Osteoblast (primary cell): ENCODE results near the gene ERVMER34-1. TPM values are rescaled to one million over a fixed set of nuclear protein-coding genes. Genes with fewer than 3 reads are reported as not detected.
A peak's percentile ranks its signal among the peaks of the same experiment; 100 is the strongest.

Source experiments
- DNase-seq: peaks from one replicate; pipeline ENCODE4 v3.0.0; 2011; ENCODE audit warnings: low spot score, mixed read lengths; ENCODE audit not compliant: insufficient read length; ENCODE audit errors: missing footprints
- H2AFZ ChIP-seq: 2 replicates; pipeline ENCODE4 v1.6.0; 2011; ENCODE audit warnings: mild to moderate bottlenecking, low read length
- H3K27ac ChIP-seq: 2 replicates; pipeline ENCODE4 v1.5.1; 2011; ENCODE audit warnings: mild to moderate bottlenecking, low read depth, low read length, moderate library complexity
- H3K27me3 ChIP-seq: 2 replicates; pipeline ENCODE4 v1.6.0; 2012; ENCODE audit warnings: mild to moderate bottlenecking, control low read depth, inconsistent platforms, low read length, moderate library complexity; ENCODE audit not compliant: insufficient read depth
- H3K36me3 ChIP-seq: 2 replicates; pipeline ENCODE4 v1.5.1; 2011; ENCODE audit warnings: mild to moderate bottlenecking, low read length, control low read depth, moderate library complexity; ENCODE audit not compliant: insufficient read depth
- H3K4me1 ChIP-seq: 2 replicates; pipeline ENCODE4 v1.5.1; 2011; ENCODE audit warnings: mild to moderate bottlenecking, low read length, control low read depth, moderate library complexity; ENCODE audit not compliant: insufficient read depth
- H3K4me2 ChIP-seq: 2 replicates; pipeline ENCODE4 v1.6.0; 2011; ENCODE audit warnings: mild to moderate bottlenecking, low read length; ENCODE audit not compliant: insufficient read depth
- H3K4me3 ChIP-seq: fragments of 200-600 bp; sonication (generic); 3 replicates; pipeline ENCODE4 v1.5.1; 2012; ENCODE audit warnings: mild to moderate bottlenecking, low read length, inconsistent platforms; ENCODE audit not compliant: insufficient read depth
- H3K79me2 ChIP-seq: 2 replicates; pipeline ENCODE4 v1.6.0; 2012; ENCODE audit warnings: mild to moderate bottlenecking, low read length, control low read depth, inconsistent platforms; ENCODE audit not compliant: insufficient read depth
- H3K9me3 ChIP-seq: 2 replicates; pipeline ENCODE4 v1.5.1; 2011; ENCODE audit warnings: low read depth, low read length, control low read depth
- H4K20me1 ChIP-seq: 2 replicates; pipeline ENCODE4 v1.6.0; 2012; ENCODE audit warnings: mild to moderate bottlenecking, low read length, control low read depth; ENCODE audit not compliant: insufficient read depth
- total RNA-seq: library from RNA; depleted of rRNA; stranded (reverse); fragments of >200 nt; gene quantifications from 2 replicates; pipeline ENCODE4 v1.2.3, GENCODE V29; 2012
- TF ChIP-seq, protein P1 (sequence below): IDR thresholded peaks from 2 replicates; pipeline ENCODE4 v1.5.1; 2011; ENCODE audit warnings: mild to moderate bottlenecking, low read depth, low read length, moderate library complexity; ENCODE audit errors: extremely low read depth

Gene ERVMER34-1
- total RNA-seq, 1 donor, result not detected

DNA sequence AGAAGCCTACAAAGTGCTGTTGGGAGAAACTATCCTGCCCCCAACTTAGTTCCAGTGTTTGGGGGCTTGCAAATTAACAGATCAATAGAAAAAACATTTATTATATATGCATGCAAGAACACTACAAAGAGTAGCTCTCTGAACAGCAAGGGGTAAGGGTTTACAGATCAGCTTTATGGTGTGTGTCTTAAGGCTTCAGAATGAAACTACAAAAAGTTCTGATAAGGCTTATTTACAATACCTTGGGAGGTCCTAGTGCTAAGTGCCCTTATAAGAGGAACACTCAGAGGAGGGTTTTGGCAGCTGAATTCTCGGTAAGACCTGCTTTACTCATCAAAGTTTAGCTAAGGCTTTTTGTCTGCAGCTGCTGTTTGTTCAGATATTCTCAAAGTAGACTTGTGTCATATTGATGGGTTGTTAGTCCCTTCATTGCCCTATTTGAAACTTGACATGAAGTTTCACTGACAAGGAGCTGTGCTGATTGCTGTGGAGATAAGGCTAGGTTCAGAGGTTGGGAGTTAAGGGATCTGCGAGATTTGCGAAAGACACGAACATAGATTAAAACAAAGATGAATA lies 7.7 kb downstream of the ERVMER34-1 start:
- Histone ChIP-seq H3K36me3 (no peaks in the 10 kb centered on the region), H3K4me1 (no peaks in the 10 kb centered on the region), H3K4me3 (no peak overlapping the region), H4K20me1 (no peaks in the 10 kb centered on the region), H3K4me2 (no peak overlapping the region), H2AFZ (no peak overlapping the region), H3K79me2 (no peaks in the 10 kb centered on the region), H3K27ac (no peak overlapping the region), H3K9me3 (no peaks in the 10 kb centered on the region), H3K27me3 (peaks cover 12% of the 10 kb centered on the region)
- DNase-seq, result peak; percentile 56
- TF ChIP-seq, protein P1, sequence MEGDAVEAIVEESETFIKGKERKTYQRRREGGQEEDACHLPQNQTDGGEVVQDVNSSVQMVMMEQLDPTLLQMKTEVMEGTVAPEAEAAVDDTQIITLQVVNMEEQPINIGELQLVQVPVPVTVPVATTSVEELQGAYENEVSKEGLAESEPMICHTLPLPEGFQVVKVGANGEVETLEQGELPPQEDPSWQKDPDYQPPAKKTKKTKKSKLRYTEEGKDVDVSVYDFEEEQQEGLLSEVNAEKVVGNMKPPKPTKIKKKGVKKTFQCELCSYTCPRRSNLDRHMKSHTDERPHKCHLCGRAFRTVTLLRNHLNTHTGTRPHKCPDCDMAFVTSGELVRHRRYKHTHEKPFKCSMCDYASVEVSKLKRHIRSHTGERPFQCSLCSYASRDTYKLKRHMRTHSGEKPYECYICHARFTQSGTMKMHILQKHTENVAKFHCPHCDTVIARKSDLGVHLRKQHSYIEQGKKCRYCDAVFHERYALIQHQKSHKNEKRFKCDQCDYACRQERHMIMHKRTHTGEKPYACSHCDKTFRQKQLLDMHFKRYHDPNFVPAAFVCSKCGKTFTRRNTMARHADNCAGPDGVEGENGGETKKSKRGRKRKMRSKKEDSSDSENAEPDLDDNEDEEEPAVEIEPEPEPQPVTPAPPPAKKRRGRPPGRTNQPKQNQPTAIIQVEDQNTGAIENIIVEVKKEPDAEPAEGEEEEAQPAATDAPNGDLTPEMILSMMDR, result no peak

DNA sequence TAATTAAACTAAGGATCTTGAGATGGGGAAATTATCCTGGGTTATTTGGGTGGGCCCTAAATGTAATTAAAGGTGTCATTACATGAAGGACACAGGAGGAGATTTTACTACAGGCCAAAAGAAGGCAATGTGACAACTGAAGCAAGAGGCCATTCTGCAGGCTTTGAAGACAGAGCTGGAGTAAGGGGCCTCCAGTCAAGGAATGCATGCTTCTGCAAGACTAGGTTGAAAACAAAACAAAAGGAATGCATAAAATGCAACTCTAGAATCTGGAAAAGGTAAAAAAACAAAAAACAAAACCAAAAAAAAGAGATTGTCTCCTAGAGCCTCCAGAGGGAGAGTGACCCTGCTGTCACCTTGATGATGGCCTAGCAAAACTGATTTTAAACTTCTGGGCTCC lies 21.6 kb downstream of the ERVMER34-1 start:
- Histone ChIP-seq H3K4me1 (no peaks in the 10 kb centered on the region), H3K79me2 (no peaks in the 10 kb centered on the region), H3K9me3 (no peaks in the 10 kb centered on the region), H3K27ac (no peak overlapping the region), H4K20me1 (no peaks in the 10 kb centered on the region), H3K27me3 (no peaks in the 10 kb centered on the region), H3K36me3 (no peaks in the 10 kb centered on the region), H3K4me3 (no peak overlapping the region), H2AFZ (no peak overlapping the region), H3K4me2 (no peak overlapping the region)
- no peak for DNase-seq
- TF ChIP-seq, protein P1, result no peak

DNA sequence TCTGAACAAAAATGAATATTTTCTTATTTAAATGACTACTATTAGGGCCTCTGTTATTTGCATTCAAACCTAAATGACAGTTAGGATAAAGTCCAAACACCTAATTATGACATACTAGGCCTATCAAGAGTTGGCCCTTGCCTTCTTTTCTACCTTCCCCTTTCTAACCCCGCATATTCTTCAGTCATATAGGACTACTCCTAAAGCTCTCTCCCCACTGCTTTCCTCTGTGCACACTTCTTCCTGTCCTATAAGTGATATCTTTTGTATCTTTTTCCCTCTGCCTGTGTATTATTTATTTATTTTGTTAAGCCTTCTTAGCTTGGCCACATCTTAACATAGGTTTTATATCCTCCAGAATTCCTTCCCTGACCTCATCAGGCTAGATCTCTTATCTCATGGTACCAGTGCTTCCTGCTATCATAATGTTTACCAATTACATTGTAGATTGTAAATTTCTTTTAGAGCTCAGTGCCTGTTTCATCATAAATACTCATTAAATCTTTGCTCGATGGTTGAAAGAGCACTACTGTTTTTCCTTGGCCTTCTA lies 22.5 kb downstream of the ERVMER34-1 start:
- DNase-seq, result no peak

More for the DNA sequence above, 22.5 kb downstream of the ERVMER34-1 start:
- H3K4me2 ChIP-seq, result no peak overlapping the region
- H3K4me3 ChIP-seq, result no peak overlapping the region
- no peaks in the 10 kb centered on the region for H3K9me3 ChIP-seq
- no peaks in the 10 kb centered on the region for H3K36me3 ChIP-seq
- no peaks in the 10 kb centered on the region for H3K27me3 ChIP-seq
- H3K4me1 ChIP-seq, result no peaks in the 10 kb centered on the region
- no peak overlapping the region for H3K27ac ChIP-seq
- TF ChIP-seq, protein P1, result no peak
- no peaks in the 10 kb centered on the region for H4K20me1 ChIP-seq
- no peak overlapping the region for H2AFZ ChIP-seq
- no peaks in the 10 kb centered on the region for H3K79me2 ChIP-seq
